GM18498 (cell line): ENCODE results near the gene DEUP1.

Source experiments
- ATAC-seq: cut with Tn5 transposase; IDR thresholded peaks from one replicate; pipeline ENCODE4 v1.9.1; 2021; ENCODE audit warnings: mild to moderate bottlenecking, moderate library complexity; ENCODE audit not compliant: unreplicated experiment

Gene DEUP1

GRCh38 chr11:93477684-93478234, 147.2 kb downstream of the DEUP1 start:
- ATAC-seq, result no peak

GRCh38 chr11:93478841-93479240, 148.3 kb downstream of the DEUP1 start:
- no peak for ATAC-seq

- ATAC-seq, result no peak
Measured at GRCh38 chr11:93480256-93480655, 149.7 kb downstream of the DEUP1 start.

GRCh38 chr11:93480756-93481155, 150.2 kb downstream of the DEUP1 start:
- no peak for ATAC-seq

GRCh38 chr11:93481279-93481678, 150.7 kb downstream of the DEUP1 start:
- ATAC-seq, result no peak

- ATAC-seq, result no peak
Measured at GRCh38 chr11:93481696-93482095, 151.2 kb downstream of the DEUP1 start.

GRCh38 chr11:93482556-93482955, 152.0 kb downstream of the DEUP1 start:
- no peak for ATAC-seq

GRCh38 chr11:93484716-93485115, 154.2 kb downstream of the DEUP1 start:
- ATAC-seq, result no peak

GRCh38 chr11:93485983-93486382, 155.4 kb downstream of the DEUP1 start:
- no peak for ATAC-seq

- ATAC-seq, result no peak
Measured at GRCh38 chr11:93487032-93487483, 156.5 kb downstream of the DEUP1 start.
